HEK293 (cell line): Measurements from ENCODE around the gene CIC.

Source experiments
- GFI1B ChIP-seq: fragments of 450-650 bp; formaldehyde crosslinking; IDR thresholded peaks from 2 replicates; pipeline ENCODE4 v1.5.1; 2016; ENCODE audit warnings: missing biosample characterization, missing genetic modification characterization
- GLI2 ChIP-seq: fragments of 450-650 bp; formaldehyde crosslinking; IDR thresholded peaks from 2 replicates; pipeline ENCODE4; 2017; ENCODE audit warnings: missing biosample characterization, missing genetic modification characterization, low read depth, borderline replicate concordance
- GLIS2 ChIP-seq: fragments of 450-650 bp; formaldehyde crosslinking; IDR thresholded peaks from 2 replicates; pipeline ENCODE4 v1.5.1; 2016; ENCODE audit warnings: missing biosample characterization, missing genetic modification characterization
- HOXD13 ChIP-seq: sonication (generic); formaldehyde crosslinking; IDR thresholded peaks from 2 replicates; pipeline ENCODE4 v1.8.0; 2022; ENCODE audit warnings: missing genetic modification reagents, borderline replicate concordance
- IKZF3 ChIP-seq: fragments of 450-650 bp; IDR thresholded peaks from 2 replicates; pipeline ENCODE4 v1.5.0; 2018; ENCODE audit warnings: missing biosample characterization, mild to moderate bottlenecking, missing genetic modification characterization, moderate library complexity
- INSM2 ChIP-seq: fragments of 450-650 bp; formaldehyde crosslinking; IDR thresholded peaks from 2 replicates; pipeline ENCODE4 v1.5.1; 2016; ENCODE audit warnings: missing biosample characterization, missing genetic modification characterization
- KLF7 ChIP-seq: fragments of 450-650 bp; formaldehyde crosslinking; IDR thresholded peaks from 2 replicates; pipeline ENCODE4 v1.5.1; 2016; ENCODE audit warnings: missing biosample characterization, missing genetic modification characterization, borderline replicate concordance
- MYNN ChIP-seq: fragments of 450-650 bp; formaldehyde crosslinking; IDR thresholded peaks from 2 replicates; pipeline ENCODE4 v1.5.1; 2016; ENCODE audit warnings: missing biosample characterization, missing genetic modification characterization, borderline replicate concordance
- PRDM1 ChIP-seq: fragments of 450-650 bp; formaldehyde crosslinking; IDR thresholded peaks from 2 replicates; pipeline ENCODE4; 2016; ENCODE audit warnings: missing biosample characterization, missing genetic modification characterization
- RBAK ChIP-seq: fragments of 450-650 bp; formaldehyde crosslinking; IDR thresholded peaks from 2 replicates; pipeline ENCODE4 v1.5.1; 2016; ENCODE audit warnings: missing biosample characterization, missing genetic modification characterization
- YY1 ChIP-seq: fragments of 450-650 bp; formaldehyde crosslinking; IDR thresholded peaks from 2 replicates; pipeline ENCODE4 v1.5.1; 2018; ENCODE audit warnings: missing biosample characterization, missing genetic modification characterization
- ZBTB10 ChIP-seq: fragments of 450-650 bp; formaldehyde crosslinking; IDR thresholded peaks from 2 replicates; pipeline ENCODE4 v1.5.1; 2016; ENCODE audit warnings: missing biosample characterization, missing genetic modification characterization
- ZBTB49 ChIP-seq: fragments of 450-650 bp; formaldehyde crosslinking; IDR thresholded peaks from 2 replicates; pipeline ENCODE4 v1.5.1; 2016; ENCODE audit warnings: missing biosample characterization, missing genetic modification characterization, low read depth
- ZFP69B ChIP-seq: fragments of 450-650 bp; formaldehyde crosslinking; IDR thresholded peaks from 2 replicates; pipeline ENCODE4 v1.5.1; 2016; ENCODE audit warnings: missing biosample characterization, missing genetic modification characterization
- ZNF10 ChIP-seq: fragments of 450-650 bp; formaldehyde crosslinking; IDR thresholded peaks from 2 replicates; pipeline ENCODE4 v1.5.1; 2017; ENCODE audit warnings: missing biosample characterization, missing genetic modification characterization
- ZNF138 ChIP-seq: fragments of 450-650 bp; formaldehyde crosslinking; IDR thresholded peaks from 2 replicates; pipeline ENCODE4 v1.5.1; 2016; ENCODE audit warnings: missing biosample characterization, missing genetic modification characterization, borderline replicate concordance
- ZNF16 ChIP-seq: fragments of 450-650 bp; formaldehyde crosslinking; IDR thresholded peaks from 2 replicates; pipeline ENCODE4 v1.5.1; 2016; ENCODE audit warnings: low read depth, missing biosample characterization, missing genetic modification characterization
- ZNF174 ChIP-seq: fragments of 450-650 bp; formaldehyde crosslinking; IDR thresholded peaks from 2 replicates; pipeline ENCODE4 v1.5.0; 2017; ENCODE audit warnings: missing biosample characterization, mild to moderate bottlenecking, missing genetic modification characterization
- ZNF2 ChIP-seq: fragments of 450-650 bp; formaldehyde crosslinking; IDR thresholded peaks from 2 replicates; pipeline ENCODE4 v1.5.1; 2016; ENCODE audit warnings: missing biosample characterization, missing genetic modification characterization
- ZNF214 ChIP-seq: fragments of 450-650 bp; formaldehyde crosslinking; IDR thresholded peaks from 2 replicates; pipeline ENCODE4 v1.5.1; 2017; ENCODE audit warnings: missing biosample characterization, mild to moderate bottlenecking, missing genetic modification characterization, borderline replicate concordance
- ZNF239 ChIP-seq: fragments of 450-650 bp; formaldehyde crosslinking; IDR thresholded peaks from 2 replicates; pipeline ENCODE4 v1.5.1; 2016; ENCODE audit warnings: missing biosample characterization, missing genetic modification characterization
- ZNF335 ChIP-seq: fragments of 450-650 bp; formaldehyde crosslinking; conservative IDR thresholded peaks from 2 replicates; pipeline ENCODE4 v1.5.1; 2016; ENCODE audit warnings: missing biosample characterization, missing genetic modification characterization
- ZNF37A ChIP-seq: fragments of 450-650 bp; IDR thresholded peaks from 2 replicates; pipeline ENCODE4 v1.5.1; 2018; ENCODE audit warnings: missing biosample characterization, missing genetic modification characterization
- ZNF394 ChIP-seq: fragments of 450-650 bp; formaldehyde crosslinking; IDR thresholded peaks from 2 replicates; pipeline ENCODE4 v1.5.1; 2016; ENCODE audit warnings: missing biosample characterization, missing genetic modification characterization, mild to moderate bottlenecking, moderate library complexity, borderline replicate concordance
- ZNF521 ChIP-seq: fragments of 450-650 bp; formaldehyde crosslinking; IDR thresholded peaks from 2 replicates; pipeline ENCODE4 v1.5.1; 2017; ENCODE audit warnings: missing biosample characterization, mild to moderate bottlenecking, missing genetic modification characterization
- ZNF626 ChIP-seq: fragments of 450-650 bp; sonication (Bioruptor Pico); formaldehyde crosslinking; IDR thresholded peaks from 2 replicates; pipeline ENCODE4 v1.5.1; 2018; ENCODE audit warnings: missing biosample characterization, missing genetic modification characterization, inconsistent platforms
- ZNF654 ChIP-seq: fragments of 450-650 bp; formaldehyde crosslinking; IDR thresholded peaks from 2 replicates; pipeline ENCODE4 v1.5.1; 2016; ENCODE audit warnings: low read depth, missing biosample characterization, missing genetic modification characterization
- ZNF747 ChIP-seq: fragments of 450-650 bp; formaldehyde crosslinking; IDR thresholded peaks from 2 replicates; pipeline ENCODE4 v1.5.1; 2016; ENCODE audit warnings: missing biosample characterization, missing genetic modification characterization
- ZNF776 ChIP-seq: fragments of 450-650 bp; formaldehyde crosslinking; IDR thresholded peaks from 2 replicates; pipeline ENCODE4 v1.5.0; 2017; ENCODE audit warnings: missing biosample characterization, missing genetic modification characterization, borderline replicate concordance
- ZSCAN30 ChIP-seq: fragments of 450-650 bp; IDR thresholded peaks from 2 replicates; pipeline ENCODE4 v1.5.1; 2018; ENCODE audit warnings: missing biosample characterization, mild to moderate bottlenecking, missing genetic modification characterization, moderate library complexity
- TF ChIP-seq, protein P1 (sequence below): fragments of 450-650 bp; formaldehyde crosslinking; IDR thresholded peaks from 2 replicates; pipeline ENCODE4 v1.5.1; 2016; ENCODE audit warnings: missing biosample characterization, missing genetic modification characterization

The CIC gene

DNA sequence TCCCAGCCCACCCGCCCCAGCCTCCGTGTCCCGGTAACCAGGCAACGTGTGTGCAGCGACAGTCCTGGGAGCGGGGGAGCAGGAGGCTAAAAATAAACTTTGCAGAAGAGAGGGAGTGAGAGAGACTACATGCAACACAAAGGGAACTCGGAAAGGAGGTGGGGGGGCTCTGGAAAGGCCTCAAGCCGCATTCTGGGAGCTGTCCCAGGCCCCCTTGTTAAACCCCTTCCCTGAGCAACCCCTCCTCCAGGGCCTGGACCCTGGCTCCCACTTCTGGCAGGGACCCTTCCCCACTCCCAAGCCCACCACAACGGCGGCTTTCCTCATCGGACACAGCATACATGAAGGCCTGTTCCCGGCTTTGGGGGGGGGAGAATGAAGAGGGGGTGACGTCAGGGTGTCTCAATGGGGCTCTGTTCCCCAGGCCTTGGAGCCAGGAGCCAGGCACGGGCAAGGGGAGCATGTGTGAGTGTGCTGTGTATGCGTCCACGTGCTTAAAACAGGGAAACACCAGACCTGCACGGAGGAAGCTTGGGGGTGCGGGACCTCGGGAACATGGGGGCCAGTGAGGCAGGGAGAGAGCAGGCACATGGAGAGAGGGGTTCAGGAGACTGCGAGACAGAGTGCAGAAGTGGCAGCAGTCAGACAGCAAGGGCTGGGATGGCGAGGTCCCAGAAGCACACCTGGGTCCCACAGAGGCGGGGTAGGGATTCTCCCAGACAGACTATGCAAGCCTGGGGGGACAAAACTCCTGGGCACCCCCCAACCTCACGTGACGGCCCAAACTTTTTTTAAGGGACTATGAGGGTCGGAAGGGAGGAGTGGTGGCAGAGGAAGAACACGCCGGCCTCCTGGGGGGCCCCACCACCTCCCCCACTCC is 16.4 kb upstream of the CIC start (continued):
- TF ChIP-seq ZBTB10 (tag by site-specific recombination) (0 out of 2 replicates have a peak, but pooled peaks have one; percentile 45), PRDM1 (no peak), ZNF37A (tag by site-specific recombination) (no peak), ZNF654 (tag by site-specific recombination) (no peak), ZNF335 (tag by site-specific recombination) (peak; percentile 86), GLI2 (tag by site-specific recombination) (no peak), ZNF16 (tag by site-specific recombination) (no peak), INSM2 (no peak), ZNF214 (no peak), ZNF138 (no peak), ZNF626 (tag by site-specific recombination) (no peak), ZNF776 (no peak), ZBTB49 (no peak), GFI1B (tag by site-specific recombination) (no peak), KLF7 (tag by site-specific recombination) (no peak), ZNF239 (tag by site-specific recombination) (no peak; the same call in 1 of the 2 replicates), ZNF521 (tag by site-specific recombination) (no peak), ZSCAN30 (tag by site-specific recombination) (0 out of 2 replicates have a peak, but pooled peaks have one; percentile 34), RBAK (no peak), ZFP69B (tag by site-specific recombination) (peak; percentile 92), ZNF2 (tag by site-specific recombination) (no peak; the same call in 1 of the 2 replicates), ZNF394 (tag by site-specific recombination) (no peak), ZNF747 (tag by site-specific recombination) (no peak), MYNN (tag by site-specific recombination) (0 out of 2 replicates have a peak, but pooled peaks have one; percentile 18), HOXD13 (no peak), YY1 (tag by site-specific recombination) (no peak), GLIS2 (peak; percentile 9), ZNF174 (tag by site-specific recombination) (no peak), IKZF3 (tag by site-specific recombination) (peak; percentile 50), ZNF10 (no peak)
- TF ChIP-seq, protein P1, sequence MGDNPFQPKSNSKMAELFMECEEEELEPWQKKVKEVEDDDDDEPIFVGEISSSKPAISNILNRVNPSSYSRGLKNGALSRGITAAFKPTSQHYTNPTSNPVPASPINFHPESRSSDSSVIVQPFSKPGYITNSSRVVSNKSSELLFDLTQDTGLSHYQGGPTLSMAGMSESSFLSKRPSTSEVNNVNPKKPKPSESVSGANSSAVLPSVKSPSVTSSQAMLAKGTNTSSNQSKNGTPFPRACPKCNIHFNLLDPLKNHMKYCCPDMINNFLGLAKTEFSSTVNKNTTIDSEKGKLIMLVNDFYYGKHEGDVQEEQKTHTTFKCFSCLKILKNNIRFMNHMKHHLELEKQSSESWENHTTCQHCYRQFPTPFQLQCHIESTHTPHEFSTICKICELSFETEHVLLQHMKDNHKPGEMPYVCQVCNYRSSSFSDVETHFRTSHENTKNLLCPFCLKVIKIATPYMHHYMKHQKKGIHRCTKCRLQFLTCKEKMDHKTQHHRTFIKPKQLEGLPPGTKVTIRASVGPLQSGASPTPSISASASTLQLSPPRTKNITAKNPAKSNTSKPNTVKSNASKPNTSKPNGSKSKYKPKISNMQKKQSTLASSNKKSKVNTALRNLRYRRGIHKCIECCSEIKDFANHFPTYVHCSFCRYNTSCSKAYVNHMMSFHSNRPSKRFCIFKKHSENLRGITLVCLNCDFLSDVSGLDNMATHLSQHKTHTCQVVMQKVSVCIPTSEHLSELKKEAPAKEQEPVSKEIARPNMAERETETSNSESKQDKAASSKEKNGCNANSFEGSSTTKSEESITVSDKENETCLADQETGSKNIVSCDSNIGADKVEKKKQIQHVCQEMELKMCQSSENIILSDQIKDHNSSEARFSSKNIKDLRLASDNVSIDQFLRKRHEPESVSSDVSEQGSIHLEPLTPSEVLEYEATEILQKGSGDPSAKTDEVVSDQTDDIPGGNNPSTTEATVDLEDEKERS (tag by site-specific recombination), result 0 out of 2 replicates have a peak, but pooled peaks have one; percentile 24
